IPS DF 4.7 (cell line): ENCODE measurements around the gene TACC2.

Experiments
- DNase-seq: peaks from one replicate; pipeline ENCODE4 v3.0.0-alpha.2; 2013; ENCODE audit warnings: low spot score; ENCODE audit errors: extremely low read depth

The TACC2 gene

GRCh38 chr10:122122493-122122892, 133.5 kb downstream of the TACC2 start:
- DNase-seq, result no peak

GRCh38 chr10:122123186-122123585, 134.2 kb downstream of the TACC2 start:
- DNase-seq, result no peak

DNA sequence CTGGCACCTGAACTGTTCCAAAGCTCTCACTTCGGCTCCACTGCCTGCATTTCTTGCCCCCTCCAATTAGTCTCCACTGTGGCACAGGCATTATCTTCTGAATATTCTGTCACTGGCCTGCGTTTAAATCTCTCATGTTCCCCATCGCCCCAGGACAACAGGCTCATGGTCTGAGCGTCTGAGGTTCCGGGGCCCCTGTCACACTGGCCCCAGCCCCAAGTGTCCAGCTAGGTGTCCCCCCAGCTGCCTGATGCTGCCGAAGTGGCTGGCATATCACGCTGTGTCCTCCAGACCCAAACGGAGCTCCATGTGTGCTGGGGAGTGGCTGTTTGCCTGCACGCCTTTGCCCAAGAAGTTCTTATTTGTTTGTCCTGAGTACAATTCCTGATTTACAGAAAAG, 135.4 kb downstream of the TACC2 start:
- DNase-seq, result no peak

DNA sequence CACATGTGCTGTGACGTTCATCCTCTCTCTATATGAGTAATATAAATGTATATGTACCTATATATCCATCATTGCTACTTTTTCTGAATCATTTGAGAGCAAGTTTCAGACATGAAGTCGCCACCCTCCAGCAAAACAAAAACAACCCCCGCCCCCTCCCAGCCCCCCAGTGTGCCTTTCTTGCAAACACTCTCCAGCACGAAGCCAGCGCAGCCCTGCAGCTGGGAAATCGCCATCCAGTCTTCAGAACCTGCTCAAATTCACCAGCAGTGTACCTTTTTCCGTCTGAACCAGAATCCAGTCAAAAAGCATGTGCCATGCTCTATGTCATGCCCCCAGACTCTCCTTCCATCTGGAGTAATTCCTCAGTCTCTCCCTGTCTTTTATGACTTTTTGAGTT, 135.8 kb downstream of the TACC2 start:
- DNase-seq, result no peak

- DNase-seq, result no peak
Observed at GRCh38 chr10:122126763-122127659, 138.0 kb downstream of the TACC2 start.

- DNase-seq, result no peak
Observed at GRCh38 chr10:122127943-122128342, 139.0 kb downstream of the TACC2 start.

DNA sequence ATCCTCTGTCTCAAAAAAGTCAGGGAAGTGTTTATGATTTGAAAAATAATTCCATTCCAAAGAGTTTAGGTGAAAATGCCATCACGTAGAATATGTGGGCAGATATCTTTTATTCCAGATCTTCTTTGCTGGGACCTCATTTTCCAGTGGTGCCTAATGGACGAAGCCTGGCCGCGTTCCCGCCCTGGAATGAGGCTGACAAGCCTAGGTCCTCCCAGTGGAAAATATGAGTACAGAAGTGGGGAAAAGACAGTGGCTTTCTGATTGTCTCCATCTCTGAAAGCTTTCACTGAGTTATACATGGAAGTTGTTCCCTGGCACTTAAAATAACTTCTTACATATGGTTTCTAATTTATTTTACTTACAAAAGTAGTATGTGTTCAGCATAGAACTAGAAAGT, 139.4 kb downstream of the TACC2 start:
- no peak for DNase-seq

DNA sequence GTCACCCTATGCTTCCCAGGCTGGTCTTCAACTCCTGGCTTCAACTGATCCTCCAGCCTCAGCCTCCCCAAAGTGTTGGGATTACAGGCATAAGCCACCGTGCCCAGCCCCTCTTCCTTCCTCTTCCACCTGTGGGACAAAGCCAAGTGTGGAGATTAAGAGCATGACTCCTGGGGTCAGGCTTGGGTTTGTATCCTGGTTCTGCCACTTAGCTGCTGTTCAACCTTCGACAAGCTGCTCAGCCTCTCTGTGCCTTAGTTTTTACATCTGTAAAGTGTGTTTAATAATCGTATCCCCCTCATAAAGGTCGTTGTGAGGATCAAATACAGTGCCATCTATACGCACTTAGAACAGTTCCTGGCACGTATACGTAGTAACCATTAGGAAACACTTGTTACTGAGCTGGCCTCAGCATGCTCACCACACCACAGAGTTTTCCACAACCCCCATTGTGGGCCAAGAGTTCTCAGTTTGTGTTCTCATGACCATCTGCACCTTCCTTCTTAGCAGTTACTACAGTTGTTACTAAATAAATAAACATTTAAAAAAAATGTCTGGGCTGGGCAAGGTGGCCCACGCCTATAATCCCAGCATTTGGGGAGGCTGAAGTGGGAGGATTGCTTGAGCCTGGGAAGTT, 141.6 kb downstream of the TACC2 start:
- DNase-seq, result no peak

DNA sequence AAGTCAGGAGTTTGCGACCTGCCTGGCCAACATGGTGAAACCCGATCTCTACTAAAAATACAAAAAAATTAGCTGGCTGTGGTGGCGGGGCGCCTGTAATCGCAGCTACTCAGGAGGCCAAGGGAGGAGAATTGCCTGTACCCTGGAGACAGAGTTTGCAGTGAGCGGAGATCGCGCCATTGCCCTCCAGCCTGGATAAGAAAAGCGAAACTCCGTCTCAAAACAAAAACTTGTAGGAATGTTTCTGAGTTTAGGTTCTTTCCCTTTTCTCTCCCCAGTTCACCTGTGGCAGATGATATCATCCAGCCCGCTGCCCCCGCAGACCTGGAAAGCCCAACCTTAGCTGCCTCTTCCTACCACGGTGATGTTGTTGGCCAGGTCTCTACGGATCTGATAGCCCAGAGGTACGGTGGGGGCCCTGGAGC, 143.4 kb downstream of the TACC2 start:
- no peak for DNase-seq

DNA sequence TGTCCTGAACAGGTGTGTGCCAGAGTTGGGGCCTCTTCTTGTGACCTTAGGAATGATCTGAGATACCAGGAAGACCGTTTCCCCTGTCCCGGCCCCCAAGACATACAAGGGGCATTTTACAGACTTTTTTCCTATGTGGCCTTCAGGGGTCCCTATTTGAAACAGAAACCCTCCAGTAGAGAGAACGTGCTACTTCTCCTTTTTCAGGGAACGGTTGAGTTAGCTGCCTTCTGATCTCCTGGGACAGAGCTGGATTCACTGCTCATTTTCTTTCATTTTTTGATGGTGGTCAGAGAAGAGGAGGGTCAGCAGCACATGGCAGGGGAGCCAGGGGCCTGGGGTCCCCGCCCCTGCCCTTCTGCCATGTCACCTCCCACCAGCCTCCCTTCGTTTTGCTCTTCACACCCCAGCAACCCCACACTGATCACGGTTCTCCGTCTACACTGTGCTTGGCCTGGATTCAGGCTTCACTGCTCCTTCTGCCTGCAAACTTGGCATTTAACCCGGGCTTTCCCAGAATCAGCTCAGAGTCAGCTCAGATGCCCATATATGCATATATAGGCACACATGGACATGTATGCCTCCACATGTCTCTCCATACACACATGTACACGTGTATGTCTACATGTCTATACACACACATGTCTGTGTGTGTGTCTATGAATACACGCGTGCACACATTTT, 144.1 kb downstream of the TACC2 start:
- DNase-seq, result no peak

GRCh38 chr10:122135251-122136025, 146.5 kb downstream of the TACC2 start:
- no peak for DNase-seq

DNA sequence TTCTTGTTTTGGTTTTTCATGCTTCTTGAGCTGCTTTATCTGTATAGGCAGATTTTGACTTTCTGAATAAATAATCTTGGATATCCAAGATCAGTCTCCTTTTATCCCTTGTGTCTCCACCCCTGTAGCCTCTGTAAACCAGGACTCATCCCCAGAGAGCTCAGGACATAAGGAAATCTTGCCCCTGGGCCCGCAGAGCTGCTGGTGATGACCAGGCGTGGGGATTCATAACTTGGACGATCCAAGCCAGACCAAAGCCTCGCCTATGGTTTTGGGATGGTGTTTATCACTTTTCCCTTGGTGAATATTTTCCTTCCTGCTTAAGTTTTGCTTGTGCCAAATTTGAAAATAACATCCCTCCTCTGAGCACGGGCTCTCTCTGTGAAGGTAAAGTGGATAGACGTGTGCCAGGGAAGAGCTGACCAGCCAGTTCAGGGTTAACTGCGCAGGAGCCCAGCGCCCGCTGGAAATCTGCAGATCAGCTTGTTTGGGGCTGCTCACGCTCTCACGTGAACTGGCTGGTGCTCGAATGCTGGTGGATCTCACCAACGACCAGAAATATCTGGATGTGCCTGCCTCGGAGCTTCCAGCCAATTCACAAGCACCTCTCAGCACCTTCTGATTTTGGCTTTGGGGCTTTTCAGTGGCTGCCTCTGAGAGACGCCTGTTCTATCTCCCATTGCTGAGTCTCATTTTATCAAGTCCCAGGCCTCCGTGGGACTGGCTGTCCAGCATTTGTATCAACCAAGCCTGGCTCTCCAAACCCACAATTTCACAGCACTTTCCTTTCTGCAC, 150.1 kb downstream of the TACC2 start:
- no peak for DNase-seq

GRCh38 chr10:122139627-122140170, 150.7 kb downstream of the TACC2 start:
- DNase-seq, result no peak

- no peak for DNase-seq
Observed at GRCh38 chr10:122140461-122140902, 151.5 kb downstream of the TACC2 start.

GRCh38 chr10:122140941-122141623, 152.1 kb downstream of the TACC2 start:
- no peak for DNase-seq

DNA sequence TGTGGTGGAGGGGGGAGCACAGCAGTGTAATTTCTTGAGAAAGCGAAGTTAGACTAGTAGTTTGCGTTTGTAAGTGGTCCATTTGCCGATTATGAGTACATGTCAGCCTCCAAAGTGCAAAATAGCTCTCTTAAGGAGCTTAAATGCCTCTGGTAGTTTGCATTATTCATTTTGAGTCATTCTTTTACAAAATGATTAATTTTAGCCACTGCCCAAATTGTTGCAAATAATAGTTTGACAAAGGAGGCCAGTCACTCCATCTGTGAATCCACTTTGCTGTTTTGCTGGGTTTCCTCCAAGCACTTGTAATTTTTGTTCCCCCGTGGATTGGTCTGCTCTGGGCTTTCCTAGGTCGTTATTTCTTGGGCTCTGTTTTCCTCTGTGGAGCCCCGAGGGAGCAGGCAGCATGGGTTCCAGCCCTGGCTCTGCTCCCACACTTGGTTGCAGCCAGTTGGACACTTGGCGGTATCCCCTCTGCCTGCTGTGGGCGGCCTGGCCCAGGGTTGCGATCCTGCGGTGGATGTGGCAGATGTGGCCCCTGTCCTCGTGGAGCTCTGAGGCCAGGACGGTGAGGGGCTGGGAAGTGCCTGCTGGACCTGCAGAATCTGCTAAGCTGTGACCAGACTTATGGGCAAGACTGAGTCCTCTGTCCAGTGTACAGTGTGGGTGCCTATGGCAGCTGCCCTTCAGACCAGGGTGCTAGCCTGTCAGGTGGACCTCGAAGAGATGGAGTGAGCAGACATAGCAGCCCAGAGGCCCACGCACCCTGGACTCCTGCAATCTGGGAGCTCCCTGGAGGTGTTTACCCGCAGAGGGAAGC, 153.1 kb downstream of the TACC2 start:
- no peak for DNase-seq

GRCh38 chr10:122142641-122143237, 153.8 kb downstream of the TACC2 start:
- no peak for DNase-seq

DNA sequence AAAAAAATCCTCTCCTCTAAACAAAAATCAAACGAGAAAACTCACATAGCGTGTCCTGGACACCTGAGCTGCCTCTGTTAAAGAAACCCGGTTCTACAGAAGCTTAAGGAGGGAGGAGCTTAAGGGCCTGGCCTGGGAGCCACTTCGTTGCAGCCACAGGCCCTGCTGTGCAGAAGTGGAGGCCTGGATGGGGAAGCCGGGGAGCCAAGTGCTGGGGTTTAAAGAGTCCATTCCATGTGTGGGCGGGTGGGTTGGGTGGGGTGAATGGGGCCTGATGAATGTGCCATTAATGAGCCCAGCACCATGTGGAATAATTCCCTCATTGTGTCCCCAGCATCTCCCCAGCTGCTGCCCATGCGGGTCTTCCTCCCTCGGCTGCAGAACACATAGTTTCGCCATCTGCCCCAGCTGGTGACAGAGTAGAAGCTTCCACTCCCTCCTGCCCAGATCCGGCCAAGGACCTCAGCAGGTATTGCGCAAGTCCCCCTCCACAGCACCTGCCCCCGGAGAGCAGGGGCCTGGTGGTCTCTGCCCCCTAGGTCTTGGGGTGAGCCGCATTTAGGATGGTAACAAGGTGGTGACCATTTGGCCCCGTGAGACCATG, 154.4 kb downstream of the TACC2 start:
- no peak for DNase-seq
